Measurements from ENCODE around the gene ASIC2. TPM values are rescaled to one million over a fixed set of nuclear protein-coding genes. Genes with fewer than 3 reads are reported as not detected.

Gene ASIC2
- total and polyA plus RNA-seq, 9 of the 15 experiments (the other 6 are each of a cell fraction or from before 2014, with no cell fraction given), result not detected

DNA sequence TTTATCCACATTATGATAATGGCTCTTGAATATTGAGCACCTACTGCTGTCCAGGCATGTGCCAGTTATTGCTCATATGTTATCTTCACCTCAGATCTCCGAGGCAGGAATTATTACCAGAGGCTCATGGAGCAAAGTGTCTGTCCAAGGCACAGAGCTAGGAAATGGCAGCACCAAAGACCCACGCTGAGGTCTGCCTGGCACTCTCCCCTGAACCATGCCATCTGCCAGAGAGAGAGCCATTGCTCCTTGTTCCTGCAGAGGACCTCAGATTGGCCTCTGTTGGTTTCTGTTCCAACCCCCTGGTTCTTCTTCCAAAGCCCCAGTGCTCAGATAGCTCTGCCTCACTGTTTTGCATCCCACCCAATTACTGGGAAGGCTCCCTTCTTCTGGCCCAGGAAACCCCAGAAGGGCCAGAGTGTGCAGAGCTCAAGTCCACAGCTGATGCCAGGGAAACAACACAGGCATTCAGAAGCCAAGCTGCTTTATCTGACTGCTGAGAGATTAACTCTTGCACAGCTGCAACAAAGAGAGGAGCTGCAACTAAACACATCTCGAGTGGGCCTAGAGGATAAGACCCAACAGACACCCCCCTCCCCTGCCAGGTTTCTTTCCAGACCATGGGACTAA lies 5.9 kb downstream of the ASIC2 start:
- DNase-seq (ENCODE audit: extremely low read depth in 1 of 4, low spot score in 3 of 4), result no peak
- Histone ChIP-seq H3K4me1 (replicated peaks in 1 of 2; ENCODE audit: control insufficient read depth in 2 of 2, insufficient read depth in 2 of 2, low read length in 2 of 2) (peaks cover 0 to 10% of the 10 kb centered on the region in 2 experiments; a peak in 1 of 5 replicates), H2AFZ (ENCODE audit: low read depth, low read length) (no peak overlapping the region), H3K36me3 (ENCODE audit: control insufficient read depth, insufficient read depth, low read length) (no peaks in the 10 kb centered on the region), H3K79me2 (ENCODE audit: control insufficient read depth, insufficient read depth, low read length) (no peaks in the 10 kb centered on the region), H3K27me3 (ENCODE audit: control insufficient read depth in 2 of 2, insufficient read depth in 2 of 2, low read length in 2 of 2) (peaks cover 0 to 25% of the 10 kb centered on the region in 2 experiments; a peak in 3 of 5 replicates), H3K9ac (ENCODE audit: insufficient read depth in 1 of 2, low read depth in 2 of 2, low read length in 2 of 2) (no peak overlapping the region), H4K20me1 (replicated peaks; ENCODE audit: control insufficient read depth, insufficient read depth, low read length) (no peaks in the 10 kb centered on the region), H3K27ac (ENCODE audit: extremely low read depth, low read depth, low read length) (no peak overlapping the region), H3K4me3 (no peak overlapping the region), H3K4me2 (ENCODE audit: insufficient read depth, low read length) (no peak overlapping the region), H3K9me1 (ENCODE audit: control insufficient read depth, insufficient read depth, low read length) (no peaks in the 10 kb centered on the region), H3K9me3 (replicated peaks; ENCODE audit: control insufficient read depth, insufficient read depth, low read depth, low read length) (no peaks in the 10 kb centered on the region)
- FAIRE-seq, result no peak
- no TSS peak for BruUV-seq (replicated peaks)
- in situ Hi-C loops (cut with MboI) (no loop called here), intact Hi-C loops (cut with micrococcal nuclease) (no loop called here)
- 3% methylated on average over 3 of the region's 3 CpGs for WGBS (ENCODE audit: insufficient coverage, low coverage, missing lambda C conversion rate)
- CTCF ChIA-PET (ENCODE audit: low intra/inter-chr PET ratio), result no interaction called here
- POLR2A ChIA-PET, result interaction anchor here (0.7 to 1.5 kb wide), 4 partner anchors 8 to 1318 kb away, joined by 3 to 4 read pairs (median 4); no protein-coding TSS in a partner anchor
- no peak for ATAC-seq
- TF ChIP-seq CHD4 (IDR thresholded peaks at IDR 0.05; ENCODE audit: insufficient read depth, insufficient replicate concordance, low read depth, low read length, poor library complexity, severe bottlenecking) (no peak), SMAD1 (IDR thresholded peaks at IDR 0.05; ENCODE audit: low read depth, low read length, partially characterized antibody) (no peak), TEAD4 (IDR thresholded peaks at IDR 0.05; ENCODE audit: low read length) (no peak), TEAD4 (CRISPR knock-in tag; IDR thresholded peaks at IDR 0.05; ENCODE audit: borderline replicate concordance) (no peak), HNRNPLL (IDR thresholded peaks at IDR 0.05; ENCODE audit: low read depth, low read length, poor library complexity, severe bottlenecking) (no peak), ZNF507 (tag; conservative IDR thresholded peaks at IDR 0.05) (no peak), FOXK1 (CRISPR knock-in tag; IDR thresholded peaks at IDR 0.05; ENCODE audit: borderline replicate concordance) (no peak), SMARCA4 (IDR thresholded peaks at IDR 0.05) (no peak), ZNF41 (CRISPR knock-in tag; conservative IDR thresholded peaks at IDR 0.05) (no peak), ASH1L (IDR thresholded peaks at IDR 0.05; ENCODE audit: borderline replicate concordance, low read depth, partially characterized antibody) (no peak), KDM4B (IDR thresholded peaks at IDR 0.05; ENCODE audit: borderline replicate concordance in 2 of 2, low read depth in 1 of 2) (no peak), RFX5 (IDR thresholded peaks at IDR 0.05; ENCODE audit: low read depth, low read length) (no peak), ZBTB7A (IDR thresholded peaks at IDR 0.05; ENCODE audit: borderline replicate concordance, control insufficient read depth, low read depth, low read length) (no peak), PHF21A (IDR thresholded peaks at IDR 0.05; ENCODE audit: borderline replicate concordance, low read depth) (no peak), XRCC5 (IDR thresholded peaks at IDR 0.05; ENCODE audit: low read depth, low read length) (no peak), MTF1 (CRISPR knock-in tag; IDR thresholded peaks at IDR 0.05; ENCODE audit: borderline replicate concordance) (no peak)
- TF ChIP-seq, protein P1, sequence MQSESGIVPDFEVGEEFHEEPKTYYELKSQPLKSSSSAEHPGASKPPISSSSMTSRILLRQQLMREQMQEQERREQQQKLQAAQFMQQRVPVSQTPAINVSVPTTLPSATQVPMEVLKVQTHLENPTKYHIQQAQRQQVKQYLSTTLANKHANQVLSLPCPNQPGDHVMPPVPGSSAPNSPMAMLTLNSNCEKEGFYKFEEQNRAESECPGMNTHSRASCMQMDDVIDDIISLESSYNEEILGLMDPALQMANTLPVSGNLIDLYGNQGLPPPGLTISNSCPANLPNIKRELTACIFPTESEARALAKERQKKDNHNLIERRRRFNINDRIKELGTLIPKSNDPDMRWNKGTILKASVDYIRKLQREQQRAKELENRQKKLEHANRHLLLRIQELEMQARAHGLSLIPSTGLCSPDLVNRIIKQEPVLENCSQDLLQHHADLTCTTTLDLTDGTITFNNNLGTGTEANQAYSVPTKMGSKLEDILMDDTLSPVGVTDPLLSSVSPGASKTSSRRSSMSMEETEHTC (IDR thresholded peaks at IDR 0.05), result no peak
- TF ChIP-seq, protein P2, sequence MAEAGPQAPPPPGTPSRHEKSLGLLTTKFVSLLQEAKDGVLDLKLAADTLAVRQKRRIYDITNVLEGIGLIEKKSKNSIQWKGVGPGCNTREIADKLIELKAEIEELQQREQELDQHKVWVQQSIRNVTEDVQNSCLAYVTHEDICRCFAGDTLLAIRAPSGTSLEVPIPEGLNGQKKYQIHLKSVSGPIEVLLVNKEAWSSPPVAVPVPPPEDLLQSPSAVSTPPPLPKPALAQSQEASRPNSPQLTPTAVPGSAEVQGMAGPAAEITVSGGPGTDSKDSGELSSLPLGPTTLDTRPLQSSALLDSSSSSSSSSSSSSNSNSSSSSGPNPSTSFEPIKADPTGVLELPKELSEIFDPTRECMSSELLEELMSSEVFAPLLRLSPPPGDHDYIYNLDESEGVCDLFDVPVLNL (CRISPR knock-in tag; IDR thresholded peaks at IDR 0.05; ENCODE audit: low read depth), result no peak
- TF ChIP-seq, protein P3, sequence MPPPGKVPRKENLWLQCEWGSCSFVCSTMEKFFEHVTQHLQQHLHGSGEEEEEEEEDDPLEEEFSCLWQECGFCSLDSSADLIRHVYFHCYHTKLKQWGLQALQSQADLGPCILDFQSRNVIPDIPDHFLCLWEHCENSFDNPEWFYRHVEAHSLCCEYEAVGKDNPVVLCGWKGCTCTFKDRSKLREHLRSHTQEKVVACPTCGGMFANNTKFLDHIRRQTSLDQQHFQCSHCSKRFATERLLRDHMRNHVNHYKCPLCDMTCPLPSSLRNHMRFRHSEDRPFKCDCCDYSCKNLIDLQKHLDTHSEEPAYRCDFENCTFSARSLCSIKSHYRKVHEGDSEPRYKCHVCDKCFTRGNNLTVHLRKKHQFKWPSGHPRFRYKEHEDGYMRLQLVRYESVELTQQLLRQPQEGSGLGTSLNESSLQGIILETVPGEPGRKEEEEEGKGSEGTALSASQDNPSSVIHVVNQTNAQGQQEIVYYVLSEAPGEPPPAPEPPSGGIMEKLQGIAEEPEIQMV (tag; conservative IDR thresholded peaks at IDR 0.05; ENCODE audit: low read depth), result no peak
